NT2/D1 (cell line): ENCODE data around the gene ZNF43.
"Not testable (repeated sequence)": the region's sequence is repeated elsewhere in the genome, so short reads cannot be mapped to it uniquely, and the experiment has no call there.

Source experiments
- SUZ12 ChIP-seq: IDR thresholded peaks from 2 replicates; pipeline ENCODE4 v1.6.1; 2011; ENCODE audit not compliant: insufficient read length, insufficient read depth; ENCODE audit errors: extremely low read depth
- YY1 ChIP-seq: IDR thresholded peaks from 2 replicates; pipeline ENCODE4 v1.6.1; 2011; ENCODE audit not compliant: insufficient read length, insufficient read depth
- ZNF274 ChIP-seq: IDR thresholded peaks from 2 replicates; pipeline ENCODE4 v1.6.1; 2011; ENCODE audit warnings: mild to moderate bottlenecking, low read depth, low read length

GRCh38 chr19:21876608-21877007 is 40.6 kb upstream of the ZNF43 start:
- not testable (repeated sequence) for TF ChIP-seq YY1, SUZ12, ZNF274
